ENCODE measurements around the gene LCE1C. TPM values are rescaled to one million over a fixed set of nuclear protein-coding genes. Genes with fewer than 3 reads are reported as not detected.

LCE1C gene
- polyA plus RNA-seq, 2 of the 4 experiments (the other 2 are of a cell fraction): not detected

- no peak for TF ChIP-seq MAX (IDR thresholded peaks at IDR 0.05)
- TF ChIP-seq, protein P1, sequence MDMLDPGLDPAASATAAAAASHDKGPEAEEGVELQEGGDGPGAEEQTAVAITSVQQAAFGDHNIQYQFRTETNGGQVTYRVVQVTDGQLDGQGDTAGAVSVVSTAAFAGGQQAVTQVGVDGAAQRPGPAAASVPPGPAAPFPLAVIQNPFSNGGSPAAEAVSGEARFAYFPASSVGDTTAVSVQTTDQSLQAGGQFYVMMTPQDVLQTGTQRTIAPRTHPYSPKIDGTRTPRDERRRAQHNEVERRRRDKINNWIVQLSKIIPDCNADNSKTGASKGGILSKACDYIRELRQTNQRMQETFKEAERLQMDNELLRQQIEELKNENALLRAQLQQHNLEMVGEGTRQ (IDR thresholded peaks at IDR 0.05): no peak
Observed at GRCh38 chr1:152823294-152823693, 16.8 kb upstream of the LCE1C start (continued).

- ATAC-seq (no peak), FAIRE-seq (no peak), DNase-seq (ENCODE audit: low read depth in 1 of 2, low spot score in 1 of 2) (no peak)
- CTCF ChIA-PET: no interaction called here
- Histone ChIP-seq H3K4me3 (no peak overlapping the region), H3K27ac (no peak overlapping the region), H3K9me3 (no peaks in the 10 kb centered on the region), H3K4me1 (no peaks in the 10 kb centered on the region), H3K4me2 (no peak overlapping the region)
- POLR2A ChIA-PET: interaction anchor here (0.7 kb wide), 1 partner anchor 11 kb away, joined by 3 read pairs; no protein-coding TSS in a partner anchor
- TF ChIP-seq BHLHE40 (IDR thresholded peaks at IDR 0.05; ENCODE audit: low read depth, low read length): no peak
- TF ChIP-seq HEYL (CRISPR knock-in tag; IDR thresholded peaks at IDR 0.05): no peak
- TF ChIP-seq BCL3 (IDR thresholded peaks at IDR 0.05): no peak
- TF ChIP-seq KDM5A (IDR thresholded peaks at IDR 0.05): no peak
- no peak for TF ChIP-seq ZFP36 (IDR thresholded peaks at IDR 0.05; ENCODE audit: borderline replicate concordance, partially characterized antibody)
- TF ChIP-seq POLR2AphosphoS2 (conservative IDR thresholded peaks at IDR 0.05; ENCODE audit: low read length): no peak
- TF ChIP-seq HOXB5 (CRISPR knock-in tag; IDR thresholded peaks at IDR 0.05): no peak
- TF ChIP-seq CHD4 (IDR thresholded peaks at IDR 0.05; ENCODE audit: borderline replicate concordance): no peak
- no peak for TF ChIP-seq HOXA7 (CRISPR knock-in tag; IDR thresholded peaks at IDR 0.05)
- TF ChIP-seq, protein P2, sequence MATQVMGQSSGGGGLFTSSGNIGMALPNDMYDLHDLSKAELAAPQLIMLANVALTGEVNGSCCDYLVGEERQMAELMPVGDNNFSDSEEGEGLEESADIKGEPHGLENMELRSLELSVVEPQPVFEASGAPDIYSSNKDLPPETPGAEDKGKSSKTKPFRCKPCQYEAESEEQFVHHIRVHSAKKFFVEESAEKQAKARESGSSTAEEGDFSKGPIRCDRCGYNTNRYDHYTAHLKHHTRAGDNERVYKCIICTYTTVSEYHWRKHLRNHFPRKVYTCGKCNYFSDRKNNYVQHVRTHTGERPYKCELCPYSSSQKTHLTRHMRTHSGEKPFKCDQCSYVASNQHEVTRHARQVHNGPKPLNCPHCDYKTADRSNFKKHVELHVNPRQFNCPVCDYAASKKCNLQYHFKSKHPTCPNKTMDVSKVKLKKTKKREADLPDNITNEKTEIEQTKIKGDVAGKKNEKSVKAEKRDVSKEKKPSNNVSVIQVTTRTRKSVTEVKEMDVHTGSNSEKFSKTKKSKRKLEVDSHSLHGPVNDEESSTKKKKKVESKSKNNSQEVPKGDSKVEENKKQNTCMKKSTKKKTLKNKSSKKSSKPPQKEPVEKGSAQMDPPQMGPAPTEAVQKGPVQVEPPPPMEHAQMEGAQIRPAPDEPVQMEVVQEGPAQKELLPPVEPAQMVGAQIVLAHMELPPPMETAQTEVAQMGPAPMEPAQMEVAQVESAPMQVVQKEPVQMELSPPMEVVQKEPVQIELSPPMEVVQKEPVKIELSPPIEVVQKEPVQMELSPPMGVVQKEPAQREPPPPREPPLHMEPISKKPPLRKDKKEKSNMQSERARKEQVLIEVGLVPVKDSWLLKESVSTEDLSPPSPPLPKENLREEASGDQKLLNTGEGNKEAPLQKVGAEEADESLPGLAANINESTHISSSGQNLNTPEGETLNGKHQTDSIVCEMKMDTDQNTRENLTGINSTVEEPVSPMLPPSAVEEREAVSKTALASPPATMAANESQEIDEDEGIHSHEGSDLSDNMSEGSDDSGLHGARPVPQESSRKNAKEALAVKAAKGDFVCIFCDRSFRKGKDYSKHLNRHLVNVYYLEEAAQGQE (IDR thresholded peaks at IDR 0.05): no peak
- no peak for TF ChIP-seq MYC (IDR thresholded peaks at IDR 0.05; ENCODE audit: borderline replicate concordance, low read length)
- TF ChIP-seq EHF (CRISPR knock-in tag; IDR thresholded peaks at IDR 0.05): no peak
- no peak for TF ChIP-seq SREBF2 (IDR thresholded peaks at IDR 0.05)
- TF ChIP-seq FOSB (CRISPR knock-in tag; IDR thresholded peaks at IDR 0.05): no peak
- no peak for TF ChIP-seq GATA3 (IDR thresholded peaks at IDR 0.05; ENCODE audit: borderline replicate concordance)
- no peak for TF ChIP-seq CBX8 (IDR thresholded peaks at IDR 0.05)
- TF ChIP-seq CTCF (IDR thresholded peaks at IDR 0.05): no peak
- no peak for TF ChIP-seq FOSL2 (IDR thresholded peaks at IDR 0.05)
- no peak for TF ChIP-seq FOSL2 (CRISPR knock-in tag; IDR thresholded peaks at IDR 0.05)
- TF ChIP-seq RARB (CRISPR knock-in tag; IDR thresholded peaks at IDR 0.05): no peak
- TF ChIP-seq HDAC2 (IDR thresholded peaks at IDR 0.05): no peak
- WGBS (ENCODE audit: missing lambda C conversion rate): 25% methylated on average over 6 of the region's 6 CpGs
Observed at GRCh38 chr1:152817309-152817708, 10.9 kb upstream of the LCE1C start.
